ENCODE measurements around the gene DUSP1. TPM values are rescaled to one million over a fixed set of nuclear protein-coding genes. Genes with fewer than 3 reads are reported as not detected.
A peak's percentile ranks its signal among the peaks of the same experiment; 100 is the strongest.

DUSP1 gene
- total and polyA plus RNA-seq, 9 of the 15 experiments (the other 6 are each of a cell fraction or from before 2014, with no cell fraction given), result 2.1 to 14.2 (median 8.5) TPM

DNA sequence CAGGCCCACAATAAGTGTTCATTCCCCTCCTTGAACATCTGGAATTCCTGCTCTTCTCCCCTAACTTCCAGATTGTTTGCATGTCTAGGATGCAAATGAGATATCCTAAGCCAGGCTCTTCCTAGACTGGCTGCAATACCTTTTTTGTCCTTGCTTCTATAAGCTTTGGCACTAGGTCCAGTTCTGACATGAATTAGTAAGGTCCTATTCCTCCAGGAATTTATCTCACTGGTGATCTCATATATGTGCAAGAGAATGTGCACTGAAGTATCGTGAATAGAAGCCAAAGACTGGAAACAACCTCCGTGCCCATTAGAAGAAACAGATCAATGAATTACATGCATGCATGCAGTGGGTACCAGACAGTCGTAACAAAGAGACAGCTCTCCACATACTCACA is 25.2 kb downstream of the DUSP1 start (continued):
- TF ChIP-seq, protein P1, sequence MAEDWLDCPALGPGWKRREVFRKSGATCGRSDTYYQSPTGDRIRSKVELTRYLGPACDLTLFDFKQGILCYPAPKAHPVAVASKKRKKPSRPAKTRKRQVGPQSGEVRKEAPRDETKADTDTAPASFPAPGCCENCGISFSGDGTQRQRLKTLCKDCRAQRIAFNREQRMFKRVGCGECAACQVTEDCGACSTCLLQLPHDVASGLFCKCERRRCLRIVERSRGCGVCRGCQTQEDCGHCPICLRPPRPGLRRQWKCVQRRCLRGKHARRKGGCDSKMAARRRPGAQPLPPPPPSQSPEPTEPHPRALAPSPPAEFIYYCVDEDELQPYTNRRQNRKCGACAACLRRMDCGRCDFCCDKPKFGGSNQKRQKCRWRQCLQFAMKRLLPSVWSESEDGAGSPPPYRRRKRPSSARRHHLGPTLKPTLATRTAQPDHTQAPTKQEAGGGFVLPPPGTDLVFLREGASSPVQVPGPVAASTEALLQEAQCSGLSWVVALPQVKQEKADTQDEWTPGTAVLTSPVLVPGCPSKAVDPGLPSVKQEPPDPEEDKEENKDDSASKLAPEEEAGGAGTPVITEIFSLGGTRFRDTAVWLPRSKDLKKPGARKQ (CRISPR knock-in tag; IDR thresholded peaks at IDR 0.05), result no peak

DNA sequence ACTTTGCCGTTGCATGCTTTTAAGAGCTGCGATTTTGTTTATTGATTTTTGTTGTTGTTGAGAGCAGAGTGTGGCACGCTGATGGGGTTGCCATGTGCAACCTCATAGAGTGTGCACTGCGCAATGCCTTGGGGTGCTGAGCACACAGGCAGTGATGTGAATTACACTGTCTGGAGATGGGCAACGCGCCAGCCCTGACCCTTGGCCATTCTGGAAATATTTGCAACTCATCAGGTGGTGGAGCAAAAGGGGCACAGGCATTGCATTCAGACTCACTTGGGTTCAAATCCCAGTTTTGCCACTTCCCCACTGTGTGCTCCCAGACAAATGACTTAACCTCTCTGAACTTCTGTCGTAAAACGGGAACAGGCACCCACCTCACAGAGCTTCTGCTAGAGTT is 25.6 kb downstream of the DUSP1 start:
- ATAC-seq (no peak), DNase-seq (ENCODE audit: extremely low read depth in 1 of 4, low spot score in 3 of 4) (no peak), FAIRE-seq (no peak)
- peaks cover 4 to 16% of the 10 kb centered on the region in 2 experiments; a peak in 4 of 5 replicates for H3K4me1 ChIP-seq (replicated peaks in 1 of 2; ENCODE audit: control insufficient read depth in 2 of 2, insufficient read depth in 2 of 2, low read length in 2 of 2)
- ChIA-PET POLR2A (interaction anchor here (0.9 kb wide), 1 partner anchor 152 kb away, joined by 3 read pairs; no protein-coding TSS in a partner anchor), CTCF (ENCODE audit: low intra/inter-chr PET ratio) (no interaction called here)
- no peak overlapping the region for H3K4me3 ChIP-seq
- BruUV-seq (replicated peaks), result no TSS peak
- peaks cover 20 to 25% of the 10 kb centered on the region in 2 experiments for H3K27me3 ChIP-seq (ENCODE audit: control insufficient read depth in 2 of 2, insufficient read depth in 2 of 2, low read length in 2 of 2)
- no peaks in the 10 kb centered on the region for H4K20me1 ChIP-seq (replicated peaks; ENCODE audit: control insufficient read depth, insufficient read depth, low read length)
- no peaks in the 10 kb centered on the region for H3K9me1 ChIP-seq (ENCODE audit: control insufficient read depth, insufficient read depth, low read length)
- H3K9me3 ChIP-seq (replicated peaks; ENCODE audit: control insufficient read depth, insufficient read depth, low read depth, low read length), result peaks cover 5% of the 10 kb centered on the region
- H2AFZ ChIP-seq (ENCODE audit: low read depth, low read length), result no peak overlapping the region
- no peak overlapping the region for H3K9ac ChIP-seq (ENCODE audit: insufficient read depth in 1 of 2, low read depth in 2 of 2, low read length in 2 of 2)
- in situ Hi-C loops (cut with MboI) (no loop called here), intact Hi-C loops (cut with micrococcal nuclease) (no loop called here)
- H3K4me2 ChIP-seq (ENCODE audit: insufficient read depth, low read length), result no peak overlapping the region
- H3K27ac ChIP-seq (ENCODE audit: extremely low read depth, low read depth, low read length), result no peak overlapping the region
- peak; percentile 43 for TF ChIP-seq RBM25 (IDR thresholded peaks at IDR 0.05; ENCODE audit: low read depth, low read length, severe bottlenecking)
- no peak for TF ChIP-seq SUPT5H (IDR thresholded peaks at IDR 0.05)
- WGBS (ENCODE audit: insufficient coverage, low coverage, missing lambda C conversion rate), result 14% methylated on average over 8 of the region's 8 CpGs
- no peaks in the 10 kb centered on the region for H3K36me3 ChIP-seq (ENCODE audit: control insufficient read depth, insufficient read depth, low read length)
- H3K79me2 ChIP-seq (ENCODE audit: control insufficient read depth, insufficient read depth, low read length), result no peaks in the 10 kb centered on the region
